T-helper 1 cell treated with Interleukin-12 subunit alpha and Interleukin-12 subunit beta and Interleukin-4 antibody, amounts not matched to agents 30 μg/mL and 1 μg/mL, for 36 hours (primary cell): ENCODE measurements around the gene MTLN.

Experiments used
- H3K27ac Mint-ChIP-seq: one replicate; pipeline ENCODE4 v1.8.0; 2021; ENCODE audit warnings: mild to moderate bottlenecking, mixed read lengths
- H3K27me3 Mint-ChIP-seq: one replicate; pipeline ENCODE4 v1.8.0; 2021; ENCODE audit warnings: low read depth, mixed read lengths
- H3K36me3 Mint-ChIP-seq: one replicate; pipeline ENCODE4 v1.8.0; 2021; ENCODE audit warnings: low read depth, mixed read lengths
- H3K4me1 Mint-ChIP-seq: one replicate; pipeline ENCODE4 v1.8.0; 2021; ENCODE audit warnings: low read depth, mixed read lengths
- H3K4me3 Mint-ChIP-seq: one replicate; pipeline ENCODE4 v1.8.0; 2021; ENCODE audit warnings: mild to moderate bottlenecking, moderate library complexity, mixed read lengths
- H3K9me3 Mint-ChIP-seq: one replicate; pipeline ENCODE4 v1.8.0; 2021; ENCODE audit warnings: mixed read lengths

The MTLN gene

DNA sequence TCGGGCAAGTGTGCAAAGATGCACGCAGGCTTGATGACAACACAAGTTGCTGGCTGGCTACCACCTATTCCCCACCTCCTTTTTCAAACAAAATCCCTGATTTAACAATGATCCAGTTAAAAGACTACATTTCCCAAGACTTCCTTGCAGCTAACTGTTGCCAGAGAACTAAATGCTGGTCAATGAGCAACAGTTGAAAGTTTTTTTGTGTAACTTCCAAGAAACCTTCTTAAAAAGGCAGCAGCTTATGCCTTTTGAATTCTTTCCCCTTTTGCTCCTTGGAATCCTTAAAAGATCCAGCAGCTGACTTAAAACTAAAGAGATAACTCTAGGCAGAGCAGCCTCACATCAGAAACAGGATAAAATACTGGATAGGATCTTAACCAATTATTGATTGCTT lies 46.1 kb downstream of the MTLN start:
- Mint-ChIP-seq H3K27me3 (peaks cover 19% of the 10 kb centered on the region), H3K4me3 (no peak overlapping the region), H3K27ac (no peak overlapping the region), H3K4me1 (peaks cover 2% of the 10 kb centered on the region), H3K9me3 (no peaks in the 10 kb centered on the region), H3K36me3 (no peaks in the 10 kb centered on the region)
